Measurements from ENCODE around the gene USP37.

- TF ChIP-seq CTCF (conservative IDR thresholded peaks at IDR 0.05; ENCODE audit: low read depth, low read length) (no peak), RFX5 (IDR thresholded peaks at IDR 0.05; ENCODE audit: low read depth, low read length) (no peak)
Observed at GRCh38 chr2:218478544-218478943, 89.6 kb downstream of the USP37 start.

Data from IMR-90 (cell line).